ENCODE measurements around the gene HEATR5A. TPM values are rescaled to one million over a fixed set of nuclear protein-coding genes. Genes with fewer than 3 reads are reported as not detected.
"Not testable (repeated sequence)": the region's sequence is repeated elsewhere in the genome, so short reads cannot be mapped to it uniquely, and the experiment has no call there.

The HEATR5A gene
- polyA plus RNA-seq (2014; cell fraction: cytosol; rRNA removed), result 12.0 and 16.3 TPM in 2 replicates
- 10.8 and 10.9 TPM in 2 replicates for polyA plus RNA-seq (2014; cell fraction: nucleus; rRNA removed)

- peak; percentile 91 for DNase-seq (ENCODE audit: low spot score)
Measured at GRCh38 chr14:31420319-31421111, at the start of gene HEATR5A. Gene HEATR5A (minus strand): TSS chr14:31420550. CDS start chr14:31402975, 17,575 bp downstream.

- DNase-seq (ENCODE audit: low spot score), result no peak
Measured at GRCh38 chr14:31466554-31466953, 46.2 kb upstream of the HEATR5A start.

GRCh38 chr14:31465111-31465510, 44.8 kb upstream of the HEATR5A start:
- no peak for DNase-seq (ENCODE audit: low spot score)

- not testable (repeated sequence) for DNase-seq (ENCODE audit: low spot score)
Measured at GRCh38 chr14:31462450-31462849, 42.1 kb upstream of the HEATR5A start.

- no peak for DNase-seq (ENCODE audit: low spot score)
Measured at GRCh38 chr14:31461545-31461944, 41.2 kb upstream of the HEATR5A start.

- no peak for DNase-seq (ENCODE audit: low spot score)
Measured at GRCh38 chr14:31457665-31458659, 37.6 kb upstream of the HEATR5A start.

- peak; percentile 95 for DNase-seq (ENCODE audit: low spot score)
Measured at GRCh38 chr14:31456841-31457664, 36.7 kb upstream of the HEATR5A start, which contains the start of gene DTD2. Gene DTD2 (minus strand): TSS chr14:31457506. CDS start chr14:31457393, 113 bp downstream.

- DNase-seq (ENCODE audit: low spot score), result peak; percentile 45
Measured at GRCh38 chr14:31449971-31450610, 29.7 kb upstream of the HEATR5A start.

GRCh38 chr14:31449136-31449535, 28.8 kb upstream of the HEATR5A start:
- no peak for DNase-seq (ENCODE audit: low spot score)

- DNase-seq (ENCODE audit: low spot score), result no peak
Measured at GRCh38 chr14:31445703-31446102, 25.4 kb upstream of the HEATR5A start.

GRCh38 chr14:31442284-31442683, 21.9 kb upstream of the HEATR5A start:
- no peak for DNase-seq (ENCODE audit: low spot score)

- no peak for DNase-seq (ENCODE audit: low spot score)
Measured at GRCh38 chr14:31441273-31442111, 21.1 kb upstream of the HEATR5A start.

GRCh38 chr14:31440280-31440679, 19.9 kb upstream of the HEATR5A start:
- no peak for DNase-seq (ENCODE audit: low spot score)

GRCh38 chr14:31439561-31439960, 19.2 kb upstream of the HEATR5A start:
- DNase-seq (ENCODE audit: low spot score), result no peak

GRCh38 chr14:31437045-31437691, 16.8 kb upstream of the HEATR5A start:
- not testable (repeated sequence) for DNase-seq (ENCODE audit: low spot score)

- no peak for DNase-seq (ENCODE audit: low spot score)
Measured at GRCh38 chr14:31435276-31435675, 14.9 kb upstream of the HEATR5A start.

GRCh38 chr14:31430634-31431264, 10.4 kb upstream of the HEATR5A start:
- DNase-seq (ENCODE audit: low spot score), result no peak

GRCh38 chr14:31429791-31430190, 9.4 kb upstream of the HEATR5A start:
- no peak for DNase-seq (ENCODE audit: low spot score)

GRCh38 chr14:31428011-31428410, 7.7 kb upstream of the HEATR5A start:
- DNase-seq (ENCODE audit: low spot score), result peak; percentile 86
